H1 (cell line): ENCODE measurements around the gene GPRIN1. TPM values are rescaled to one million over a fixed set of nuclear protein-coding genes. Genes with fewer than 3 reads are reported as not detected.
"Not testable (repeated sequence)": the region's sequence is repeated elsewhere in the genome, so short reads cannot be mapped to it uniquely, and the experiment has no call there.

Experiments
- CTCF ChIA-PET: fragments of 300-600 bp; sonication (Branson Sonifier 250); formaldehyde crosslinking; loops from one replicate; lab custom pipeline; 2021; ENCODE audit not compliant: partially characterized antibody; lab: Charles Lee
- POLR2A ChIA-PET: fragments of 300-600 bp; sonication (Branson Sonifier 250); formaldehyde crosslinking; loops from one replicate; lab custom pipeline; 2021; ENCODE audit warnings: inconsistent platforms; ENCODE audit not compliant: partially characterized antibody; lab: Charles Lee
- DNase-seq, 2 experiments: peaks; one replicate each; pipeline versions ENCODE4 v3.0.0 to v3.0.0-alpha.2; 2010 to 2022; ENCODE audit warnings: low spot score in 2 of 2, low read depth in 1 of 2, mixed read lengths in 1 of 2
- FAIRE-seq: peaks from 2 replicates; lab custom pipeline; 2011; peaks lifted over from hg19 to GRCh38; lab: Jason Lieb, UNC
- H2AFZ ChIP-seq: 2 replicates; pipeline ENCODE4 v1.8.1; 2012; ENCODE audit warnings: low read length, inconsistent platforms
- H2AK5ac ChIP-seq: 2 replicates; pipeline ENCODE4 v1.6.1; 2013; ENCODE audit warnings: low read depth, low read length
- H2BK120ac ChIP-seq: replicated peaks from 2 replicates; pipeline ENCODE3; 2013; ENCODE audit warnings: low read depth, low read length, inconsistent platforms
- H2BK12ac ChIP-seq: 2 replicates; pipeline ENCODE4 v1.6.1; 2013; ENCODE audit warnings: low read depth, low read length
- H2BK15ac ChIP-seq: 2 replicates; pipeline ENCODE4 v1.6.1; 2013; ENCODE audit warnings: low read length
- H2BK20ac ChIP-seq: 2 replicates; pipeline ENCODE4 v1.6.1; 2013; ENCODE audit warnings: low read length
- H2BK5ac ChIP-seq: 2 replicates; pipeline ENCODE4 v1.6.1; 2013; ENCODE audit warnings: low read depth, low read length
- H3K14ac ChIP-seq: 2 replicates; pipeline ENCODE4 v1.6.1; 2013; ENCODE audit warnings: inconsistent platforms; ENCODE audit not compliant: insufficient read length
- H3K18ac ChIP-seq: 2 replicates; pipeline ENCODE4 v1.6.1; 2013; ENCODE audit warnings: low read length; ENCODE audit errors: extremely low read depth
- H3K23ac ChIP-seq: 2 replicates; pipeline ENCODE4 v1.6.1; 2013; ENCODE audit warnings: inconsistent platforms; ENCODE audit not compliant: insufficient read length
- H3K23me2 ChIP-seq: 2 replicates; pipeline ENCODE4 v1.6.1; 2013; ENCODE audit warnings: low read depth, low read length
- H3K27ac ChIP-seq: 2 replicates; pipeline ENCODE4 v1.6.1; 2011; ENCODE audit warnings: low read depth, low read length, inconsistent platforms
- H3K27me3 ChIP-seq, 4 experiments: replicated peaks in 1 of 4; 1 replicate in 1 of 4; 2 replicates in 3 of 4; pipeline versions ENCODE4 v1.6.1 to v1.8.1; 2011 to 2013; ENCODE audit warnings: low read length in 3 of 4, mild to moderate bottlenecking in 3 of 4, inconsistent platforms in 2 of 4, mixed read lengths in 2 of 4, moderate library complexity in 1 of 4; ENCODE audit not compliant: control insufficient read depth in 3 of 4, insufficient read depth in 3 of 4; ENCODE audit errors: extremely low read depth in 1 of 4
- H3K36me3 ChIP-seq, 4 experiments: 2 replicates each; pipeline versions ENCODE4 v1.6.1 to v1.8.1; 2011 to 2013; ENCODE audit warnings: mild to moderate bottlenecking in 4 of 4, low read length in 3 of 4, moderate library complexity in 2 of 4, control low read depth in 1 of 4, inconsistent platforms in 1 of 4; ENCODE audit not compliant: insufficient read depth in 4 of 4, control insufficient read depth in 2 of 4
- H3K4ac ChIP-seq: replicated peaks from 2 replicates; pipeline ENCODE3; 2013; ENCODE audit warnings: low read length, low read depth, mixed read lengths, inconsistent platforms; ENCODE audit not compliant: insufficient read length
- H3K4me1 ChIP-seq, 4 experiments: replicated peaks in 1 of 4; 1 replicate in 1 of 4; 2 replicates in 3 of 4; pipeline versions ENCODE4 v1.6.1 to v1.8.1; 2011 to 2013; ENCODE audit warnings: low read length in 3 of 4, inconsistent platforms in 2 of 4, mixed read lengths in 1 of 4; ENCODE audit not compliant: insufficient read depth in 4 of 4, control insufficient read depth in 3 of 4
- H3K4me2 ChIP-seq, 2 experiments: 2 replicates each; pipeline versions ENCODE4 v1.6.1 to v1.8.1; 2011 to 2013; ENCODE audit warnings: low read depth in 2 of 2, low read length in 2 of 2, control low read depth in 1 of 2, inconsistent platforms in 1 of 2, mild to moderate bottlenecking in 1 of 2; ENCODE audit not compliant: insufficient read depth in 1 of 2
- H3K4me3 ChIP-seq, 4 experiments: fragments of 200-600, 300-600 bp in 1 of 4; sonication (generic), shearing (Covaris generic), sonication (Bioruptor Twin) in 1 of 4; 2 replicates each; pipeline versions ENCODE4 v1.5.1 to v1.8.1; 2011 to 2016; ENCODE audit warnings: low read length in 4 of 4, low read depth in 3 of 4, control low read depth in 2 of 4, inconsistent platforms in 2 of 4, mild to moderate bottlenecking in 2 of 4, mixed read lengths in 1 of 4, moderate library complexity in 1 of 4; ENCODE audit not compliant: insufficient read depth in 2 of 4; ENCODE audit errors: extremely low read depth in 1 of 4
- H3K56ac ChIP-seq: replicated peaks from 2 replicates; pipeline ENCODE3; 2013; ENCODE audit warnings: low read depth, mild to moderate bottlenecking, mixed read lengths, low read length, inconsistent platforms; ENCODE audit not compliant: insufficient read length
- H3K79me1 ChIP-seq: 2 replicates; pipeline ENCODE4 v1.6.1; 2013; ENCODE audit warnings: low read depth, low read length, control low read depth
- H3K79me2 ChIP-seq, 2 experiments: 2 replicates each; pipeline versions ENCODE4 v1.6.1 to v1.8.1; 2012 to 2013; ENCODE audit warnings: low read length in 2 of 2, mild to moderate bottlenecking in 2 of 2, inconsistent platforms in 1 of 2; ENCODE audit not compliant: insufficient read depth in 2 of 2, control insufficient read depth in 1 of 2
- H3K9ac ChIP-seq, 4 experiments: replicated peaks in 1 of 4; 1 replicate in 1 of 4; 2 replicates in 3 of 4; pipeline versions ENCODE4 v1.6.1 to v1.8.1; 2011 to 2013; ENCODE audit warnings: low read depth in 3 of 4, low read length in 3 of 4, control low read depth in 2 of 4, mild to moderate bottlenecking in 2 of 4, moderate library complexity in 2 of 4, inconsistent platforms in 1 of 4; ENCODE audit errors: extremely low read depth in 1 of 4
- H3K9me3 ChIP-seq, 2 experiments: 2 replicates each; pipeline versions ENCODE4 v1.6.1 to v1.8.1; 2012 to 2013; ENCODE audit warnings: mild to moderate bottlenecking in 2 of 2, moderate library complexity in 2 of 2, control low read depth in 1 of 2, inconsistent platforms in 1 of 2, low read depth in 1 of 2, low read length in 1 of 2, mixed read lengths in 1 of 2; ENCODE audit not compliant: insufficient read depth in 2 of 2
- H4K20me1 ChIP-seq, 2 experiments: replicated peaks in 1 of 2; 2 replicates each; pipeline versions ENCODE3 to v1.8.1; 2011 to 2013; ENCODE audit warnings: inconsistent platforms in 2 of 2, low read length in 2 of 2, mild to moderate bottlenecking in 1 of 2; ENCODE audit not compliant: insufficient read depth in 2 of 2, control insufficient read depth in 1 of 2
- H4K5ac ChIP-seq: 2 replicates; pipeline ENCODE4 v1.6.1; 2013; ENCODE audit warnings: low read length, low read depth, mixed read lengths, inconsistent platforms; ENCODE audit not compliant: insufficient read length
- H4K8ac ChIP-seq: 2 replicates; pipeline ENCODE4 v1.8.0; 2013; ENCODE audit warnings: mild to moderate bottlenecking, moderate library complexity, low read length, inconsistent platforms; ENCODE audit not compliant: insufficient read depth; ENCODE audit errors: extremely low read depth
- H4K91ac ChIP-seq: replicated peaks from 2 replicates; pipeline ENCODE3; 2013; ENCODE audit warnings: low read length, mixed read lengths, inconsistent platforms; ENCODE audit not compliant: insufficient read length
- WGBS, 2 experiments: shearing (Covaris generic) in 1 of 2; methylation state at CpG; one replicate each; pipeline versions ENCODE4 v1.1.6 to v1.1.7; 2013 to 2015; ENCODE audit warnings: low lambda C conversion rate in 2 of 2, mixed read lengths in 2 of 2, inconsistent platforms in 1 of 2, low coverage in 1 of 2, missing lambda C conversion rate in 1 of 2; ENCODE audit not compliant: insufficient replicate concordance in 2 of 2, insufficient coverage in 1 of 2, insufficient read length in 1 of 2; ENCODE audit errors: extremely low coverage in 1 of 2, missing lambda C conversion rate in 1 of 2; 5-methylcytosine and 5-hydroxymethylcytosine counted together
- polyA plus RNA-seq, 7 experiments: library from polyadenylated mRNA; depleted of rRNA in 3 of 7; stranded (reverse) in 5 of 7; unstranded in 2 of 7; fragments of >200 nt in 5 of 7; fragments of 200-250 nt in 2 of 7; gene quantifications; 1 replicate in 5 of 7; 2 replicates in 1 of 7; 4 replicates in 1 of 7; pipeline versions ENCODE4 v1.2.1 to v1.2.3, GENCODE V29; 2011 to 2013; ENCODE audit warnings: missing spikeins in 2 of 7, mixed read lengths in 2 of 7
- total RNA-seq: library from RNA; stranded (reverse); fragmentation: NEBNext Ultra II Directional; extraction: Animal tissue kit (Norgen Biotek cat#: 25700); gene quantifications from 2 replicates; pipeline ENCODE4 v1.2.1, GENCODE V29; 2021

The GPRIN1 gene
- total and polyA plus RNA-seq, 2 of the 8 experiments (the other 6 are each of a cell fraction or from before 2014, with no cell fraction given), result 3.3 to 12.0 TPM

DNA sequence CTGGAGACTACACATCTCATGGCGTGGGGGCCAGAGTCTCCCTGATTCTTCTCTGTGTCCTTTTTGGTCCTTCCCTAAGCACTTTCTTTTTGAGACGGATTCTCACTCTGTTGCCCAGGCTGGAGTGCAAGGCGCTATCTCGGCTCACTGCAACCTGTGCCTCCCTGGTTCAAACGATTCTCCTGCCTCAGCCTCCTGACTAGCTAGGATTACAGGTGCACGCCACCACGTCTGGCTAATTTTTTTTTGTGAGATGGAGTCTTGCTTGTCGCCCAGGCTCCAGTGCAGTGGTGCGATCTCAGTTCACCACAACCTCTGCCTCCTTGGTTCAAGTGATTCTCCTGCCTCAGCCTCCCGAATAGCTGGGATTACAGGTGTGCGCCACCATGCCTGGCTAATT lies 59.0 kb downstream of the GPRIN1 start:
- H3K18ac ChIP-seq, H2BK5ac ChIP-seq, H3K4me2 ChIP-seq, H2BK15ac ChIP-seq, H3K79me2 ChIP-seq, H4K5ac ChIP-seq, H3K4ac ChIP-seq, H2AFZ ChIP-seq, H3K27ac ChIP-seq, H2AK5ac ChIP-seq, H3K14ac ChIP-seq, DNase-seq, H3K36me3 ChIP-seq, H3K9ac ChIP-seq, H3K27me3 ChIP-seq, H3K4me3 ChIP-seq, H3K56ac ChIP-seq, H4K91ac ChIP-seq, FAIRE-seq, H4K20me1 ChIP-seq, H3K9me3 ChIP-seq, H3K79me1 ChIP-seq, H3K23me2 ChIP-seq, H2BK20ac ChIP-seq, H2BK120ac ChIP-seq, H2BK12ac ChIP-seq, H3K23ac ChIP-seq: not testable (repeated sequence)
- CTCF ChIA-PET, result interaction anchor here (2.7 to 2.9 kb wide), 2 partner anchors 23 to 28 kb away, joined by 13 to 16 read pairs; no protein-coding TSS in a partner anchor
- H3K4me1 ChIP-seq, result peaks cover 0 to 11% (median 4%) of the 10 kb centered on the region in 4 experiments; a peak in 3 of 7 replicates
- 88% methylated on average over 11 of the region's 11 CpGs; no CpG with 5 or more reads in 1 of the 2 experiments for WGBS, 2 experiments
- peak overlapping the region; percentile 41; the same call in 1 of the 2 replicates for H4K8ac ChIP-seq
- POLR2A ChIA-PET, result interaction anchor here (1.2 to 6.9 kb wide), 2 partner anchors 14 to 23 kb away, joined by 4 to 63 read pairs; partner anchors contain the start of gene RNF44
